Gastroesophageal sphincter (tissue), 3 donors: ENCODE results near the gene SHTN1.

ENCODE experiments used
- EP300 ChIP-seq: sonication (generic); formaldehyde crosslinking; IDR thresholded peaks from one replicate; pipeline ENCODE4 v1.6.1; 2017; ENCODE audit warnings: antibody characterized with exemption, mild to moderate bottlenecking
- POLR2A ChIP-seq, 2 donors: fragments of 450-650 bp; IDR thresholded peaks; one replicate each; pipeline ENCODE4 v1.6.1; 2017; ENCODE audit warnings: antibody characterized with exemption in 2 of 2, mild to moderate bottlenecking in 2 of 2, moderate library complexity in 1 of 2
- POLR2AphosphoS5 ChIP-seq: sonication (generic); formaldehyde crosslinking; IDR thresholded peaks from one replicate; pipeline ENCODE4 v1.6.1; 2017; ENCODE audit warnings: antibody characterized with exemption
- TF ChIP-seq, protein P1 (sequence below), 4 experiments: fragments of 200-600 bp in 2 of 4; fragments of 450-650 bp in 2 of 4; sonication (generic) in 1 of 4; IDR thresholded peaks; one replicate each; pipeline ENCODE4 v1.5.1; 2017 to 2019; ENCODE audit warnings: antibody characterized with exemption in 4 of 4, mild to moderate bottlenecking in 2 of 4, moderate library complexity in 2 of 4

GRCh38 chr10:116973946-116974455 is 31.0 kb downstream of the SHTN1 start:
- TF ChIP-seq, protein P1, sequence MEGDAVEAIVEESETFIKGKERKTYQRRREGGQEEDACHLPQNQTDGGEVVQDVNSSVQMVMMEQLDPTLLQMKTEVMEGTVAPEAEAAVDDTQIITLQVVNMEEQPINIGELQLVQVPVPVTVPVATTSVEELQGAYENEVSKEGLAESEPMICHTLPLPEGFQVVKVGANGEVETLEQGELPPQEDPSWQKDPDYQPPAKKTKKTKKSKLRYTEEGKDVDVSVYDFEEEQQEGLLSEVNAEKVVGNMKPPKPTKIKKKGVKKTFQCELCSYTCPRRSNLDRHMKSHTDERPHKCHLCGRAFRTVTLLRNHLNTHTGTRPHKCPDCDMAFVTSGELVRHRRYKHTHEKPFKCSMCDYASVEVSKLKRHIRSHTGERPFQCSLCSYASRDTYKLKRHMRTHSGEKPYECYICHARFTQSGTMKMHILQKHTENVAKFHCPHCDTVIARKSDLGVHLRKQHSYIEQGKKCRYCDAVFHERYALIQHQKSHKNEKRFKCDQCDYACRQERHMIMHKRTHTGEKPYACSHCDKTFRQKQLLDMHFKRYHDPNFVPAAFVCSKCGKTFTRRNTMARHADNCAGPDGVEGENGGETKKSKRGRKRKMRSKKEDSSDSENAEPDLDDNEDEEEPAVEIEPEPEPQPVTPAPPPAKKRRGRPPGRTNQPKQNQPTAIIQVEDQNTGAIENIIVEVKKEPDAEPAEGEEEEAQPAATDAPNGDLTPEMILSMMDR (IDR thresholded peaks at IDR 0.05): no peak
- TF ChIP-seq POLR2AphosphoS5 (no peak), POLR2A (IDR thresholded peaks at IDR 0.05) (no peak), EP300 (no peak)
